Measurements from ENCODE around the gene MARK1. TPM values are rescaled to one million over a fixed set of nuclear protein-coding genes. Genes with fewer than 3 reads are reported as not detected.

The MARK1 gene
- total RNA-seq, 4 donors from 2014 or later, result 2.5 to 8.0 (median 4.0) TPM

- no peak overlapping the region for H3K4me3 ChIP-seq
- no peaks in the 10 kb centered on the region for H3K4me1 ChIP-seq
- DNase-seq, result no peak
- no peaks in the 10 kb centered on the region for H3K36me3 ChIP-seq
- TF ChIP-seq POLR2A (IDR thresholded peaks at IDR 0.05) (no peak), CTCF (IDR thresholded peaks at IDR 0.05) (no peak)
- no peaks in the 10 kb centered on the region for H3K9me3 ChIP-seq
- H3K27ac ChIP-seq, result no peak overlapping the region
- no peaks in the 10 kb centered on the region for H3K27me3 ChIP-seq
Observed at GRCh38 chr1:220616836-220617235, 88.9 kb downstream of the MARK1 start.

- TF ChIP-seq CTCF (IDR thresholded peaks at IDR 0.05) (no peak), POLR2A (IDR thresholded peaks at IDR 0.05) (no peak)
- Histone ChIP-seq H3K4me1 (no peaks in the 10 kb centered on the region), H3K36me3 (no peaks in the 10 kb centered on the region), H3K27ac (no peak overlapping the region), H3K4me3 (no peak overlapping the region), H3K27me3 (no peaks in the 10 kb centered on the region), H3K9me3 (no peaks in the 10 kb centered on the region)
- DNase-seq, result no peak
Observed at GRCh38 chr1:220628431-220628830, 100.5 kb downstream of the MARK1 start.

- no peaks in the 10 kb centered on the region for H3K9me3 ChIP-seq
- no peak overlapping the region for H3K27ac ChIP-seq
- H3K4me3 ChIP-seq, result no peak overlapping the region
- no peaks in the 10 kb centered on the region for H3K27me3 ChIP-seq
- no peaks in the 10 kb centered on the region for H3K4me1 ChIP-seq
- no peaks in the 10 kb centered on the region for H3K36me3 ChIP-seq
- TF ChIP-seq POLR2A (IDR thresholded peaks at IDR 0.05), result no peak
- TF ChIP-seq CTCF (IDR thresholded peaks at IDR 0.05), result no peak
- no peak for DNase-seq
Observed at GRCh38 chr1:220631238-220631815, 103.4 kb downstream of the MARK1 start.

GRCh38 chr1:220637759-220638158 is 109.8 kb downstream of the MARK1 start:
- TF ChIP-seq POLR2A (IDR thresholded peaks at IDR 0.05) (no peak), CTCF (IDR thresholded peaks at IDR 0.05) (no peak)
- Histone ChIP-seq H3K36me3 (no peaks in the 10 kb centered on the region), H3K9me3 (no peaks in the 10 kb centered on the region), H3K4me1 (no peaks in the 10 kb centered on the region), H3K27me3 (no peaks in the 10 kb centered on the region), H3K27ac (no peak overlapping the region), H3K4me3 (no peak overlapping the region)
- no peak for DNase-seq

- no peak for TF ChIP-seq CTCF (IDR thresholded peaks at IDR 0.05)
- TF ChIP-seq POLR2A (IDR thresholded peaks at IDR 0.05), result no peak
- no peak for DNase-seq
- Histone ChIP-seq H3K9me3 (no peaks in the 10 kb centered on the region), H3K27ac (no peak overlapping the region), H3K27me3 (no peaks in the 10 kb centered on the region), H3K4me1 (no peaks in the 10 kb centered on the region), H3K4me3 (no peak overlapping the region), H3K36me3 (no peaks in the 10 kb centered on the region)
Observed at GRCh38 chr1:220642285-220642684, 114.3 kb downstream of the MARK1 start.

- H3K27me3 ChIP-seq, result no peaks in the 10 kb centered on the region
- no peaks in the 10 kb centered on the region for H3K9me3 ChIP-seq
- no peaks in the 10 kb centered on the region for H3K4me1 ChIP-seq
- TF ChIP-seq CTCF (IDR thresholded peaks at IDR 0.05) (no peak), POLR2A (IDR thresholded peaks at IDR 0.05) (no peak)
- no peaks in the 10 kb centered on the region for H3K36me3 ChIP-seq
- DNase-seq, result no peak
- H3K27ac ChIP-seq, result no peak overlapping the region
- no peak overlapping the region for H3K4me3 ChIP-seq
Observed at GRCh38 chr1:220652995-220653394, 125.1 kb downstream of the MARK1 start.
